Right lobe of liver (tissue), 6 donors: Measurements from ENCODE around the gene PHGDH. TPM values are rescaled to one million over a fixed set of nuclear protein-coding genes. Genes with fewer than 3 reads are reported as not detected.
A peak's percentile ranks its signal among the peaks of the same experiment; 100 is the strongest.

Source experiments
- ATAC-seq, 4 donors: fragments of 200-7000 bp; cut with Tn5 transposase; one replicate each; pipeline ENCODE4 v1.9.1; 2020; ENCODE audit warnings: mild to moderate bottlenecking in 4 of 4, moderate library complexity in 4 of 4
- DNase-seq, 3 donors: peaks; one replicate each; pipeline ENCODE4 v3.0.0-alpha.2; 2020
- H3K27ac ChIP-seq, 3 donors: fragments of 200-600 bp; one replicate each; pipeline ENCODE4 v1.8.0; 2022
- H3K27me3 ChIP-seq, 2 donors: fragments of 200-600 bp; one replicate each; pipeline ENCODE4 v1.8.0; 2022
- H3K36me3 ChIP-seq, 4 donors: fragments of 200-600 bp; sonication (generic) in 1 of 4; one replicate each; pipeline versions ENCODE4 v1.5.1 to v1.8.0; 2017 to 2022; ENCODE audit warnings: control low read depth in 1 of 4
- H3K4me1 ChIP-seq, 4 donors: fragments of 200-600 bp; sonication (generic) in 1 of 4; one replicate each; pipeline versions ENCODE4 v1.5.1 to v1.8.0; 2017 to 2022; ENCODE audit warnings: control low read depth in 1 of 4
- H3K4me3 ChIP-seq, 3 donors: fragments of 200-600 bp; one replicate each; pipeline ENCODE4 v1.8.0; 2022
- H3K9me3 ChIP-seq, 4 donors: fragments of 200-600 bp; sonication (generic) in 1 of 4; one replicate each; pipeline versions ENCODE4 v1.5.1 to v1.8.0; 2017 to 2022; ENCODE audit warnings: control low read depth in 1 of 4
- CTCF ChIP-seq, 4 donors: fragments of 200-600 bp in 3 of 4; fragments of 450-650 bp in 1 of 4; IDR thresholded peaks; one replicate each; pipeline versions ENCODE4 v1.5.1 to v1.8.0; 2016 to 2022; ENCODE audit warnings: antibody characterized with exemption in 4 of 4, mild to moderate bottlenecking in 2 of 4
- POLR2A ChIP-seq: fragments of 450-650 bp; IDR thresholded peaks from one replicate; pipeline ENCODE4 v1.6.1; 2017; ENCODE audit warnings: antibody characterized with exemption, mild to moderate bottlenecking
- WGBS: methylation state at CpG from one replicate; pipeline ENCODE4 v1.1.6; 2018; ENCODE audit warnings: low coverage, low lambda C conversion rate; ENCODE audit not compliant: insufficient coverage; ENCODE audit errors: missing lambda C conversion rate; 5-methylcytosine and 5-hydroxymethylcytosine counted together
- intact Hi-C, 2 donors: fragments of 100-400 bp; cut with DNase I; formaldehyde crosslinking; loops; one replicate each; pipeline versions ENCODE4 v1.11.2 to v1.14.1; 2022
- total RNA-seq, 6 experiments: library from RNA; depleted of rRNA in 2 of 6; stranded (reverse); fragments of >200 nt in 2 of 6; fragmentation: NEBNext Ultra II Directional in 3 of 6; extraction: Animal tissue kit (Norgen Biotek cat#: 25700) in 3 of 6; gene quantifications; one replicate each; pipeline versions ENCODE4 v1.1.0 to v1.2.4, GENCODE V29; 2016 to 2023
- donor health status: DM: no; HTN: yes; CAD: no.
- donor health status: DM: no; HTN: no; CAD: no.
- donor health status: DM: no; HTN: no; CAD: no.
- donor health status: DM: no; HTN: yes; CAD: no.
- donor health status: DM: no; HTN: yes; CAD: no.

The PHGDH gene
- total RNA-seq, 6 experiments from 2014 or later, result 51.2 to 151 (median 74.0) TPM

DNA sequence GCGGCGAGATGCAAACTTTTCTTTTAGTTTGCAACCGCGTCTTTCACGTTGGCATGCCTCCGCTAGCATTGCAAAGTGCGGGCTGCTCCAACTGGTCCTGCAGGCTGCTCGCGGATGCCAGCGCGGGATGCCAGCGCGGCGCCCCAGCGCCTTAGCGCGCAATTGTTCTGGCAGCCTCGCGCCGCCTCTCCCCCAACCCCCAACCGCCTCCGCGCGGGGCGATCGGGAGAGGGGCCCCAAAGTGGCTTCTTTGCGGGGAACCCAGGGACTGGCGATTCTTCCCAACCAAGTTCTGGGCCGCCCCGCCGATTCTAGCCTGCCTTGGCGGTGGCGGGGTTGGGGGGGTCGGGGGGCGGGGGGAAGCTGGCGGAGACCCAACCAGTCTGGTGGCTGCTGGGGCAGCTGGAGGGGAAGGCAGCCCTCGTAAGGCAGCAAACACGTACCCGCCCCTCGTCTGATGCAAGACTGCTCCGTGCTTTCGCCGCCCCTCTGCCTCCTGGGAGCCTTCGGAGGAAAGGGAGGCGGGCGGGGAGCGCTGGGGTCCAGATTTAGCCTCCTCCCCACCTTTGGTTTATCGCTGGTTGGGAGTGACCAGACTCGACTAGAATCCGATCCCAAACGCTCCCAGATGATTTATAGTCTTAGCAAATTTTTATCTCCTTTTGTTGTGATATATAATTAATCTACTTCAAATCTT lies 756 bp downstream of the PHGDH start:
- intact Hi-C loops, result no loop called here

GRCh38 chr1:119713039-119713748 lies 1.5 kb downstream of the PHGDH start:
- peaks cover 0 to 25% (median 9%) of the 10 kb centered on the region in 4 donors for H3K4me1 ChIP-seq
- peak; percentile 28 to 66 (median 63) for DNase-seq
- peak overlapping the region in 2 of 3 donors; percentile 74 to 76 for H3K27ac ChIP-seq
- TF ChIP-seq POLR2A (no peak), CTCF (IDR thresholded peaks at IDR 0.05) (no peak)
- intact Hi-C loops, result no loop called here
- H3K4me3 ChIP-seq, result peak overlapping the region; percentile 46 to 72 (median 69)
- no peaks in the 10 kb centered on the region for H3K36me3 ChIP-seq
- H3K9me3 ChIP-seq, result no peaks in the 10 kb centered on the region
- H3K27me3 ChIP-seq, result no peaks in the 10 kb centered on the region
- peak; percentile 64 to 69 (median 67) for ATAC-seq
- WGBS, result 13% methylated on average over 17 of the region's 17 CpGs

More for the DNA sequence above, 756 bp downstream of the PHGDH start:
- TF ChIP-seq CTCF (IDR thresholded peaks at IDR 0.05), result no peak
- peak; percentile 23 for TF ChIP-seq POLR2A
- 0% methylated on average over 5 of the region's 51 CpGs for WGBS
- Histone ChIP-seq H3K27me3 (no peaks in the 10 kb centered on the region), H3K36me3 (no peaks in the 10 kb centered on the region), H3K4me3 (peak overlapping the region; percentile 46 to 72 (median 69)), H3K27ac (peak overlapping the region in 2 of 3 donors; percentile 74 to 76), H3K4me1 (peaks cover 0 to 19% (median 8%) of the 10 kb centered on the region in 4 donors), H3K9me3 (no peaks in the 10 kb centered on the region)
- DNase-seq (peak; percentile 46 to 74 (median 70)), ATAC-seq (peak; percentile 62 to 78 (median 69))

DNA sequence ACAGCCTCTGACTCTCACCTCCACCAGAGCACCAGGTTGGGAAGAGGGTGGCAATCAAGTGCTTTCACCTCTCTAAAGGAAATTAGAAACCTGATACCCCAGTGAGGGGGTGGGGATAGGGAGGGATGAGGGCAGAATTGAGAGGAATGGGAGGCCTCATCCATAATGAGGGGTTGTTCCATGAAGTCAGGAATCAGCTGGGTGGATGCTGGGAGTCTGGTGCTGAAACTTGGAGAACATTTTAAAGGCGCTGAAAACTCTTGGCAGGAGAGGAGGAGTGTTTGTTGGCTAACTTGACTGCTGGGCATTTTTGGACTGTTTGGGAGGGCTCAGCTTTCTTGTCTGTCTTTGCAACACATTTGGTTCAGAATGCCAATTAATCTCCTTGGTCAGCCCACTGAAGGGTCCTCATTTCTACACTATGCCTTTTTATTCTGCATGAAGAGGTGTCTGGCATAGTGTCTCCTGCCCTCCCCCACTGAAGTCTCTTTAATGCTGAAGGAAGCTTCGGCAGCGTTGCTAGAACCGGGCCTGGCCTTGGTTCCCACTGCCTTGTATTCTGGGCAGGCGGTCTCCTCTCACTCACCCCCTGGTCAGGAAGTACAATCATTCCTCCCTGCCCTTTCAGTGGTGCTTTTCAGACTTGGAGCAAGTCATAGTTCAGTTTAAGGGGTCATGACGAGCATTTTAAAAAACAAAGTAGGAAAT lies 2.2 kb downstream of the PHGDH start:
- intact Hi-C loops, result no loop called here
- DNase-seq (no peak), ATAC-seq (peak in 1 of 4 donors; percentile 6)
- TF ChIP-seq POLR2A (no peak), CTCF (IDR thresholded peaks at IDR 0.05) (no peak)
- H3K27ac ChIP-seq, result peak overlapping the region in 2 of 3 donors; percentile 74 to 76
- peak overlapping the region in 2 of 3 donors; percentile 69 to 72 for H3K4me3 ChIP-seq
- no peaks in the 10 kb centered on the region for H3K27me3 ChIP-seq
- H3K4me1 ChIP-seq, result peaks cover 0 to 32% (median 11%) of the 10 kb centered on the region in 4 donors
- 37% methylated on average over 6 of the region's 6 CpGs for WGBS
- H3K9me3 ChIP-seq, result no peaks in the 10 kb centered on the region
- H3K36me3 ChIP-seq, result no peaks in the 10 kb centered on the region

- H3K36me3 ChIP-seq, result no peaks in the 10 kb centered on the region
- H3K27ac ChIP-seq, result peak overlapping the region in 1 of 3 donors; percentile 74
These were observed 2.8 kb downstream of the PHGDH start for GRCh38 chr1:119714583-119714982.

More at GRCh38 chr1:119714583-119714982, 2.8 kb downstream of the PHGDH start:
- intact Hi-C loops, result no loop called here
- no peak for ATAC-seq
- peaks cover 0 to 32% (median 12%) of the 10 kb centered on the region in 4 donors for H3K4me1 ChIP-seq
- WGBS, result 74% methylated on average over 6 of the region's 8 CpGs
- TF ChIP-seq POLR2A, result no peak
- TF ChIP-seq CTCF (IDR thresholded peaks at IDR 0.05), result no peak
- no peak overlapping the region for H3K4me3 ChIP-seq
- no peaks in the 10 kb centered on the region for H3K9me3 ChIP-seq
- no peak for DNase-seq
- H3K27me3 ChIP-seq, result no peaks in the 10 kb centered on the region
